ENCODE data around the gene PHOX2A.

PHOX2A gene

DNA sequence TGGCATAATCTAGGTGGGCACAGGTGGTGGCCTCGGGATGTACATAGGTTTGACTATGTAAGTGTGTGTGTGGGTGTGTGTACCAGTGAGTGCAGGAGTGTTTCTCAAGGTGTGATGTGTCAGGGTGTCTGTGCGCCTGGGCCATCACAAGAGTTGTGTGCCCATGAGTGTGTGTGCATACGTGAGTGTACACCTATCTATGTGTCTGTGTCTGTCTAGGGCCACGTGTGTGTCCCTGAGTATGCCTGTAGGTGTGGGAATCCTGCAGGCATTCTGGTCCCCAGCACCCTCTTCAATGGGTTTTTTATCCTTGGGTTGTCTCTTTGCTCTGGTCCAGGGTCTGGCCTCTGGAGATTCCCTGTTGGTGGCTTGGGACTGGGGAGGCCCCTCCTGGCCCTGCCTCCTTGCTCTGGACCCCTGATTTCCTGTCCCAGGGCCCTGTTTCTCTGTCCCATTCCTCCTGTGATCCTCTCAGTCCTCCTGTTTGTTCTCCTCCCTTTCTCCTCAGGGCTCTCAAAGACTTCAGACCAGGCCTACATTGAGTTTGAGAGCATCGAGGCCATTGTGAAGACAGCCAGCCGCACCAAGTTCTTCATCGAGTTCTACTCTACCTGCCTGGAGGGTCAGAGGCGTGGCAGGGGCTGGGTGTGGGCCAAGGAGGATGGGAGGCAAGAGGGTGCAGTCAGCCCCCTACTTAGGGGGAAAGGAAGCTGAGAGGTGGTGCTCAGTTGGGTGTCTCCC is 10.0 kb downstream of the PHOX2A start:
- CTCF ChIA-PET, result interaction anchor here (1.3 to 5.9 kb wide), 3 partner anchors 8 to 209 kb away, joined by 6 to 76 read pairs (median 15); partner anchors contain the start of gene INPPL1
- TF ChIP-seq, protein P1, sequence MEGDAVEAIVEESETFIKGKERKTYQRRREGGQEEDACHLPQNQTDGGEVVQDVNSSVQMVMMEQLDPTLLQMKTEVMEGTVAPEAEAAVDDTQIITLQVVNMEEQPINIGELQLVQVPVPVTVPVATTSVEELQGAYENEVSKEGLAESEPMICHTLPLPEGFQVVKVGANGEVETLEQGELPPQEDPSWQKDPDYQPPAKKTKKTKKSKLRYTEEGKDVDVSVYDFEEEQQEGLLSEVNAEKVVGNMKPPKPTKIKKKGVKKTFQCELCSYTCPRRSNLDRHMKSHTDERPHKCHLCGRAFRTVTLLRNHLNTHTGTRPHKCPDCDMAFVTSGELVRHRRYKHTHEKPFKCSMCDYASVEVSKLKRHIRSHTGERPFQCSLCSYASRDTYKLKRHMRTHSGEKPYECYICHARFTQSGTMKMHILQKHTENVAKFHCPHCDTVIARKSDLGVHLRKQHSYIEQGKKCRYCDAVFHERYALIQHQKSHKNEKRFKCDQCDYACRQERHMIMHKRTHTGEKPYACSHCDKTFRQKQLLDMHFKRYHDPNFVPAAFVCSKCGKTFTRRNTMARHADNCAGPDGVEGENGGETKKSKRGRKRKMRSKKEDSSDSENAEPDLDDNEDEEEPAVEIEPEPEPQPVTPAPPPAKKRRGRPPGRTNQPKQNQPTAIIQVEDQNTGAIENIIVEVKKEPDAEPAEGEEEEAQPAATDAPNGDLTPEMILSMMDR (IDR thresholded peaks at IDR 0.05; ENCODE audit: insufficient read depth, low read length, missing control alignments), result no peak
- DNase-seq (ENCODE audit: low read depth, low spot score), result no peak
- POLR2A ChIA-PET, result interaction anchor here (0.6 to 0.7 kb wide), 2 partner anchors 176 to 180 kb away, joined by 4 to 5 read pairs; no protein-coding TSS in a partner anchor
- H3K4me3 ChIP-seq (ENCODE audit: low read depth, low read length), result no peak overlapping the region

DNA sequence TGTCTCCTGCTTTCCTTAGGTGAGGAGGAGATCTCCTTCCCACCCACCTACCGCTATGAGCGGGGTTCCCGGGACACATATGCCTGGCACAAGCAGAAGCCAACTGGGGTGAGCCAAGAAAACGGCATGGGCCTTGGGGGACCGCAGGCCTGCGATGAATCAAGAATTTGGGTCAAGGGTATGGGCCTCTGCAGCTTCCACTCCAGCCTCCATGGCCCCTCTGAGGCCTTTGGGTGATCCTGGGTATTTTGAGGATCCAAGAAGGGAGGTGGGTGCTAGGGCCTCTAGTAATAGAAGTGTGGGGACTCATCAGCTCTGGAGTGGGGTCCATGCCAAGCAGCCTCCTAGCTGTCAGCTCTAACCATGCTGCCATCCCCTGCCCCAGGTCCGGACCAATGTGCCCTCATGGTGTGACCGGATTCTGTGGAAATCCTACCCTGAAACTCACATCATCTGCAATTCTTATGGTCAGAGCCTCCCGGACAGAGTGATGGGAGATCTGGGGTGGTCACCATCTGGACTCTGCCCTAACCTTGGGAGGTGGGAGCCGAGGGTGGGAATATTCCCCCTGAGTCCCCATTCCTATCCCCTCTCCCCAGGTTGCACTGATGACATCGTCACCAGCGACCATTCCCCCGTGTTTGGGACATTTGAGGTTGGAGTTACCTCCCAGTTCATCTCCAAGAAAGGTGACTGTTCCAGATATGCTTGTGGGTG is 10.8 kb downstream of the PHOX2A start:
- no peak for DNase-seq (ENCODE audit: low read depth, low spot score)
- no peak overlapping the region for H3K4me3 ChIP-seq (ENCODE audit: low read depth, low read length)
- ChIA-PET POLR2A (no interaction called here), CTCF (no interaction called here)
- TF ChIP-seq, protein P1 (IDR thresholded peaks at IDR 0.05; ENCODE audit: insufficient read depth, low read length, missing control alignments), result no peak

DNA sequence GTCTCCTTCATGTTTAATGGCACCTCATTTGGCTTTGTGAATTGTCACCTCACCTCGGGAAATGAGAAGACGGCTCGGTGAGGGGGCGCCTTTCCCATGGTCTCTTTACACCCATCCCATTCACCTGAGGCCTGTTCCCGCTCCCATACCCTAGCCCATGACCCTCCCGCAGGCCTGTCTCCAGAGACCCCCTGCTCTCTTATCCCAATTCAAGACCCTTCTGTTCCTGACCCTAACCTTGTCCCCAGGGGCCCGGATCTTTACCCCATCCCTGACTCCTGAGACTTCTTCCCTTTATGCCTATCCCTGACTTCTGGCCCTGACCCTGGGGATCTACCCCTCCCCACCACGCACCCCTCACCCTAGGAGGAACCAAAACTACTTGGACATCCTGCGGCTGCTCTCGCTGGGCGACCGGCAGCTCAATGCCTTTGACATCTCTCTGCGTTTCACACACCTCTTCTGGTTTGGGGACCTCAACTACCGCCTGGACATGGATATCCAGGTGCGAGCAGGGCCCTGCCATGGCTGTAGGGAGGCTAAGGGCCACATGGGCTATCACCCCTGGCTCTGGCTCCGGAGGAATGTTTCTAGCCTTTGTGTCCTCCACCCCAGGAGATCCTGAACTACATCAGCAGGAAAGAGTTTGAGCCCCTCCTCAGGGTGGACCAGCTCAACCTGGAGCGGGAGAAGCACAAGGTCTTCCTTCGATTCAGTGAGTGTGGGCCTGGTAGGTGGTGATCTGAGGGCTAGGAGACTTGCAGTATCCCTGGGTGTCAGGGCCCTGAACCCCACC is 11.5 kb downstream of the PHOX2A start:
- POLR2A ChIA-PET, result no interaction called here
- CTCF ChIA-PET, result no interaction called here
- no peak overlapping the region for H3K4me3 ChIP-seq (ENCODE audit: low read depth, low read length)
- TF ChIP-seq, protein P1 (IDR thresholded peaks at IDR 0.05; ENCODE audit: insufficient read depth, low read length, missing control alignments), result no peak
- no peak for DNase-seq (ENCODE audit: low read depth, low spot score)

GRCh38 chr11:72231396-72232259 is 12.3 kb downstream of the PHOX2A start:
- no peak for DNase-seq (ENCODE audit: low read depth, low spot score)
- ChIA-PET CTCF (no interaction called here), POLR2A (interaction anchor here (0.5 kb wide), 1 partner anchor 9 kb away, joined by 3 read pairs; no protein-coding TSS in a partner anchor)
- TF ChIP-seq, protein P1 (IDR thresholded peaks at IDR 0.05; ENCODE audit: insufficient read depth, low read length, missing control alignments), result no peak
- H3K4me3 ChIP-seq (ENCODE audit: low read depth, low read length), result no peak overlapping the region

- DNase-seq (ENCODE audit: low read depth, low spot score), result no peak
- ChIA-PET CTCF (interaction anchor here (3.8 kb wide), 1 partner anchor 206 kb away, joined by 17 read pairs; no protein-coding TSS in a partner anchor), POLR2A (no interaction called here)
- no peak overlapping the region for H3K4me3 ChIP-seq (ENCODE audit: low read depth, low read length)
- TF ChIP-seq, protein P1 (IDR thresholded peaks at IDR 0.05; ENCODE audit: insufficient read depth, low read length, missing control alignments), result no peak
These were observed 13.1 kb downstream of the PHOX2A start for GRCh38 chr11:72230764-72231365.
